ENCODE data around the gene CLEC2L. TPM values are rescaled to one million over a fixed set of nuclear protein-coding genes. Genes with fewer than 3 reads are reported as not detected.

Gene CLEC2L
- total and polyA plus RNA-seq, 2 of the 8 experiments (the other 6 are each of a cell fraction or from before 2014, with no cell fraction given): 0.20 to 1.9 TPM

GRCh38 chr7:139562961-139563565 is 39.6 kb downstream of the CLEC2L start:
- Histone ChIP-seq H3K36me3 (ENCODE audit: control insufficient read depth in 2 of 4, insufficient read depth in 4 of 4, low read length in 3 of 4) (no peaks in the 10 kb centered on the region; a peak in 1 of 8 replicates), H3K4me3 (ENCODE audit: extremely low read depth in 1 of 4, insufficient read depth in 2 of 4, low read depth in 3 of 4, low read length in 4 of 4) (no peak overlapping the region), H3K79me2 (ENCODE audit: control insufficient read depth in 1 of 2, insufficient read depth in 2 of 2, low read length in 2 of 2) (no peaks in the 10 kb centered on the region), H3K23ac (ENCODE audit: insufficient read length) (no peak overlapping the region), H2BK12ac (ENCODE audit: low read depth, low read length) (no peak overlapping the region), H3K27me3 (replicated peaks in 1 of 4; ENCODE audit: control insufficient read depth in 3 of 4, extremely low read depth in 1 of 4, insufficient read depth in 3 of 4, low read length in 3 of 4) (no peaks in the 10 kb centered on the region), H2BK120ac (replicated peaks; ENCODE audit: low read depth, low read length) (no peak overlapping the region), H3K9ac (replicated peaks in 1 of 4; ENCODE audit: extremely low read depth in 1 of 4, low read depth in 3 of 4, low read length in 3 of 4) (no peak overlapping the region), H3K27ac (ENCODE audit: low read depth, low read length) (no peak overlapping the region), H4K5ac (ENCODE audit: insufficient read length, low read depth, low read length) (no peak overlapping the region), H3K23me2 (ENCODE audit: low read depth, low read length) (no peaks in the 10 kb centered on the region), H3K4me1 (replicated peaks in 1 of 4; ENCODE audit: control insufficient read depth in 3 of 4, insufficient read depth in 4 of 4, low read length in 3 of 4) (peaks cover 0 to 14% (median 4%) of the 10 kb centered on the region in 4 experiments; a peak in 3 of 7 replicates), H2AFZ (ENCODE audit: low read length) (no peak overlapping the region), H3K56ac (replicated peaks; ENCODE audit: insufficient read length, low read depth, low read length) (no peak overlapping the region), H4K91ac (replicated peaks; ENCODE audit: insufficient read length, low read length) (no peak overlapping the region), H3K18ac (ENCODE audit: extremely low read depth, low read length) (no peak overlapping the region), H3K4me2 (ENCODE audit: insufficient read depth in 1 of 2, low read depth in 2 of 2, low read length in 2 of 2) (no peak overlapping the region), H4K20me1 (replicated peaks in 1 of 2; ENCODE audit: control insufficient read depth in 1 of 2, insufficient read depth in 2 of 2, low read length in 2 of 2) (no peaks in the 10 kb centered on the region), H3K4ac (replicated peaks; ENCODE audit: insufficient read length, low read depth, low read length) (no peak overlapping the region), H2AK5ac (ENCODE audit: low read depth, low read length) (no peak overlapping the region), H3K14ac (ENCODE audit: insufficient read length) (no peak overlapping the region), H3K79me1 (ENCODE audit: low read depth, low read length) (no peaks in the 10 kb centered on the region), H2BK20ac (ENCODE audit: low read length) (no peak overlapping the region), H3K9me3 (ENCODE audit: insufficient read depth in 2 of 2, low read depth in 1 of 2, low read length in 1 of 2) (no peaks in the 10 kb centered on the region), H2BK15ac (ENCODE audit: low read length) (no peak overlapping the region), H2BK5ac (ENCODE audit: low read depth, low read length) (no peak overlapping the region), H4K8ac (ENCODE audit: extremely low read depth, insufficient read depth, low read length) (no peak overlapping the region)
- POLR2A ChIA-PET (ENCODE audit: partially characterized antibody): interaction anchor here (0.6 kb wide), 1 partner anchor 60 kb away, joined by 3 read pairs; no protein-coding TSS in a partner anchor
- CTCF ChIA-PET (ENCODE audit: partially characterized antibody): interaction anchor here (0.6 to 2.1 kb wide), 12 partner anchors 8 to 442 kb away, joined by 3 to 7 read pairs (median 4); no protein-coding TSS in a partner anchor
- 84% methylated on average over 12 of the region's 13 CpGs; no CpG with 5 or more reads in 1 of the 2 experiments for WGBS, 2 experiments (ENCODE audit: extremely low coverage in 1 of 2, insufficient coverage in 1 of 2, insufficient read length in 1 of 2, insufficient replicate concordance in 2 of 2, low coverage in 1 of 2, low lambda C conversion rate in 2 of 2, missing lambda C conversion rate in 1 of 2)
- FAIRE-seq (no peak), DNase-seq (ENCODE audit: low read depth in 1 of 2, low spot score in 2 of 2) (no peak)
- TF ChIP-seq SIRT6 (IDR thresholded peaks at IDR 0.05; ENCODE audit: low read length) (no peak), GABPA (IDR thresholded peaks at IDR 0.05; ENCODE audit: borderline replicate concordance, insufficient read depth, low read length) (no peak), ATF3 (IDR thresholded peaks at IDR 0.05; ENCODE audit: insufficient read depth, low read depth, low read length) (no peak), USF2 (IDR thresholded peaks at IDR 0.05; ENCODE audit: low read length) (no peak), SRF (IDR thresholded peaks at IDR 0.05; ENCODE audit: low read depth, low read length) (no peak)

Measured in H1 (cell line).